HG02588 (cell line): Measurements from ENCODE around the gene DISC1.
"Not testable (repeated sequence)": the region's sequence is repeated elsewhere in the genome, so short reads cannot be mapped to it uniquely, and the experiment has no call there.

ENCODE experiments used
- ATAC-seq: cut with Tn5 transposase; IDR thresholded peaks from one replicate; pipeline ENCODE4 v1.9.1; 2021; ENCODE audit warnings: mild to moderate bottlenecking, moderate library complexity; ENCODE audit not compliant: unreplicated experiment

The DISC1 gene

GRCh38 chr1:231605149-231606100 lies 21.2 kb upstream of the DISC1 start:
- ATAC-seq, result no peak

- ATAC-seq, result no peak
Observed at GRCh38 chr1:231606712-231607111, 19.9 kb upstream of the DISC1 start.

- ATAC-seq, result no peak
Observed at GRCh38 chr1:231610388-231610787, 16.2 kb upstream of the DISC1 start.

GRCh38 chr1:231611111-231611510 lies 15.5 kb upstream of the DISC1 start:
- ATAC-seq, result no peak

- no peak for ATAC-seq
Observed at GRCh38 chr1:231611851-231612250, 14.7 kb upstream of the DISC1 start.

- peak; percentile 98 for ATAC-seq
Observed at GRCh38 chr1:231612393-231613089, 14.0 kb upstream of the DISC1 start.

GRCh38 chr1:231613419-231614349 lies 12.9 kb upstream of the DISC1 start:
- no peak for ATAC-seq

- no peak for ATAC-seq
Observed at GRCh38 chr1:231616667-231617066, 9.9 kb upstream of the DISC1 start.

- no peak for ATAC-seq
Observed at GRCh38 chr1:231618609-231619256, 7.9 kb upstream of the DISC1 start.

GRCh38 chr1:231619257-231619634 lies 7.3 kb upstream of the DISC1 start:
- no peak for ATAC-seq

GRCh38 chr1:231625042-231625441 lies 1.5 kb upstream of the DISC1 start:
- ATAC-seq, result not testable (repeated sequence)

GRCh38 chr1:231625975-231626534 lies 535 bp upstream of the DISC1 start:
- no peak for ATAC-seq

GRCh38 chr1:231626951-231627614 lies 493 bp downstream of the DISC1 start:
- peak; percentile 60 for ATAC-seq

- no peak for ATAC-seq
Observed at GRCh38 chr1:231628207-231628876, 1.8 kb downstream of the DISC1 start.

GRCh38 chr1:231629132-231629531 lies 2.5 kb downstream of the DISC1 start:
- no peak for ATAC-seq

- ATAC-seq, result no peak
Observed at GRCh38 chr1:231630558-231631205, 4.1 kb downstream of the DISC1 start.

- no peak for ATAC-seq
Observed at GRCh38 chr1:231631717-231632116, 5.1 kb downstream of the DISC1 start.

GRCh38 chr1:231632119-231632518 lies 5.5 kb downstream of the DISC1 start:
- no peak for ATAC-seq
